ENCODE results near the gene SHKBP1.

SHKBP1 gene

GRCh38 chr19:40603389-40604170, 26.9 kb downstream of the SHKBP1 start:
- H3K27me3 ChIP-seq (ENCODE audit: low read depth, low read length) = peaks cover 21% of the 10 kb centered on the region
- H2AFZ ChIP-seq (ENCODE audit: low read depth, low read length) = no peak overlapping the region
- peak overlapping the region; percentile 80 for H3K4me3 ChIP-seq (ENCODE audit: low read length)
- peak overlapping the region; percentile 34 for H3K9ac ChIP-seq (ENCODE audit: low read length)
- H3K9me3 ChIP-seq (ENCODE audit: insufficient read depth, low read length) = no peaks in the 10 kb centered on the region
- no peak overlapping the region for H3K27ac ChIP-seq (ENCODE audit: low read length)
- peak overlapping the region; percentile 97 for H3K4me2 ChIP-seq (ENCODE audit: low read length)
- TF ChIP-seq CTCF (IDR thresholded peaks at IDR 0.05; ENCODE audit: low read depth, low read length) (no peak), EZH2phosphoT487 (IDR thresholded peaks at IDR 0.05; ENCODE audit: low read depth) (no peak)
- H3K4me1 ChIP-seq (ENCODE audit: low read length) = peaks cover 54% of the 10 kb centered on the region
- H3K36me3 ChIP-seq (replicated peaks; ENCODE audit: low read depth, low read length) = no peaks in the 10 kb centered on the region
- H4K20me1 ChIP-seq (ENCODE audit: insufficient read depth, low read length) = no peaks in the 10 kb centered on the region
- no peaks in the 10 kb centered on the region for H3K79me2 ChIP-seq (ENCODE audit: low read length)

DNA sequence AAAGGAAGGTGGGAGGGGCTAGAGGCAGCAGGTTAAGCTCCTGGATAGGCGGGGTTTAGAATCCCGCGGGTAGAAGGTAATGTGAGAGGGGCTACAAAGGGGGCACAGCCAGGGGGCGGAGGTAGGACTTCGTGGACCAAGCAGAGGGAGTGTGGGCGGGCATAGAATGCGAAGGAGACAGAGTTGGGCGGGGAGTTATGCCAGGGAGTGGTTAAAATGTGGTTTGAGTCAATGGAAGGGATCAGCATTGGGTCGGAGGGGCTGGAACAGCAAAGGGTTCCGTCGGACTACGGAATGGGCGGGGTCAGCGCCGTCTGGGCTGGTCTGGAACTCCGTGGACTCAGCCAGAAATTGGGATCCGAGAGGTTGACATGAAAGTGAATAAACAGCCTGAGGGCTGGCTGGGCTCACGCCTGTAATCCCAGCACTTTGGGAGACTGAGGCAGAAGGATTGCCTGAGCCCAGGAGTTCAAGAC, 27.5 kb downstream of the SHKBP1 start:
- H3K36me3 ChIP-seq (replicated peaks; ENCODE audit: low read depth, low read length) = no peaks in the 10 kb centered on the region
- H3K4me2 ChIP-seq (ENCODE audit: low read length) = peak overlapping the region; percentile 97
- H3K27me3 ChIP-seq (ENCODE audit: low read depth, low read length) = peaks cover 17% of the 10 kb centered on the region
- TF ChIP-seq EZH2phosphoT487 (IDR thresholded peaks at IDR 0.05; ENCODE audit: low read depth) (no peak), CTCF (IDR thresholded peaks at IDR 0.05; ENCODE audit: low read depth, low read length) (no peak)
- no peak overlapping the region for H3K27ac ChIP-seq (ENCODE audit: low read length)
- H3K9ac ChIP-seq (ENCODE audit: low read length) = peak overlapping the region; percentile 26
- no peaks in the 10 kb centered on the region for H4K20me1 ChIP-seq (ENCODE audit: insufficient read depth, low read length)
- no peaks in the 10 kb centered on the region for H3K9me3 ChIP-seq (ENCODE audit: insufficient read depth, low read length)
- peak overlapping the region; percentile 80 for H3K4me3 ChIP-seq (ENCODE audit: low read length)
- H3K79me2 ChIP-seq (ENCODE audit: low read length) = no peaks in the 10 kb centered on the region
- peaks cover 52% of the 10 kb centered on the region for H3K4me1 ChIP-seq (ENCODE audit: low read length)
- no peak overlapping the region for H2AFZ ChIP-seq (ENCODE audit: low read depth, low read length)

GRCh38 chr19:40604647-40605215, 28.1 kb downstream of the SHKBP1 start:
- Histone ChIP-seq H3K4me1 (ENCODE audit: low read length) (peaks cover 47% of the 10 kb centered on the region), H3K9ac (ENCODE audit: low read length) (peak overlapping the region; percentile 74), H3K36me3 (replicated peaks; ENCODE audit: low read depth, low read length) (no peaks in the 10 kb centered on the region), H3K27me3 (ENCODE audit: low read depth, low read length) (peaks cover 12% of the 10 kb centered on the region), H3K9me3 (ENCODE audit: insufficient read depth, low read length) (no peaks in the 10 kb centered on the region), H3K27ac (ENCODE audit: low read length) (peak overlapping the region; percentile 90), H3K79me2 (ENCODE audit: low read length) (no peaks in the 10 kb centered on the region), H3K4me2 (ENCODE audit: low read length) (peak overlapping the region; percentile 97), H4K20me1 (ENCODE audit: insufficient read depth, low read length) (no peaks in the 10 kb centered on the region), H2AFZ (ENCODE audit: low read depth, low read length) (0 out of 2 replicates have a peak overlapping the region, but pooled peaks have one; percentile 15), H3K4me3 (ENCODE audit: low read length) (peak overlapping the region; percentile 80)
- TF ChIP-seq CTCF (IDR thresholded peaks at IDR 0.05; ENCODE audit: low read depth, low read length) (no peak), EZH2phosphoT487 (IDR thresholded peaks at IDR 0.05; ENCODE audit: low read depth) (no peak)

GRCh38 chr19:40605216-40605971, 28.7 kb downstream of the SHKBP1 start:
- Histone ChIP-seq H4K20me1 (ENCODE audit: insufficient read depth, low read length) (no peaks in the 10 kb centered on the region), H3K79me2 (ENCODE audit: low read length) (no peaks in the 10 kb centered on the region), H3K4me1 (ENCODE audit: low read length) (peaks cover 47% of the 10 kb centered on the region), H3K36me3 (replicated peaks; ENCODE audit: low read depth, low read length) (no peaks in the 10 kb centered on the region), H3K4me3 (ENCODE audit: low read length) (peak overlapping the region; percentile 80), H3K4me2 (ENCODE audit: low read length) (peak overlapping the region; percentile 97), H2AFZ (ENCODE audit: low read depth, low read length) (peak overlapping the region; percentile 82), H3K9me3 (ENCODE audit: insufficient read depth, low read length) (no peaks in the 10 kb centered on the region), H3K27me3 (ENCODE audit: low read depth, low read length) (peaks cover 5% of the 10 kb centered on the region), H3K27ac (ENCODE audit: low read length) (peak overlapping the region; percentile 90), H3K9ac (ENCODE audit: low read length) (peak overlapping the region; percentile 74)
- TF ChIP-seq CTCF (IDR thresholded peaks at IDR 0.05; ENCODE audit: low read depth, low read length) (peak; percentile 46), EZH2phosphoT487 (IDR thresholded peaks at IDR 0.05; ENCODE audit: low read depth) (no peak)

Measured in OCI-LY3 (cell line).